Measurements from ENCODE around the gene CLSTN1.

- TF ChIP-seq CTCF (IDR thresholded peaks at IDR 0.05 in 8 of 11, conservative IDR thresholded peaks at IDR 0.05 in 3 of 11) (no peak), POLR2AphosphoS5 (IDR thresholded peaks at IDR 0.05) (no peak), POLR2A (IDR thresholded peaks at IDR 0.05) (no peak)
These were observed 11.6 kb upstream of the CLSTN1 start for GRCh38 chr1:9835404-9835757.

Data from spleen (tissue), 7 donors.